HepG2 (cell line): ENCODE data around the gene SIK2.

Experiments
- CEBPB ChIP-seq: IDR thresholded peaks from 2 replicates; pipeline ENCODE4 v1.6.1; 2011; ENCODE audit warnings: low read depth, low read length, improper control_type of control experiment, borderline replicate concordance
- IRF2 ChIP-seq: IDR thresholded peaks from 2 replicates; pipeline ENCODE4 v1.6.1; 2018; ENCODE audit warnings: missing genetic modification reagents, missing compliant biosample characterization
- NR2F2 ChIP-seq: IDR thresholded peaks from 2 replicates; pipeline ENCODE4 v1.6.1; 2012; ENCODE audit warnings: low read depth, inconsistent platforms, borderline replicate concordance
- RAD21 ChIP-seq: fragments of 450-650 bp; formaldehyde crosslinking; IDR thresholded peaks from 2 replicates; pipeline ENCODE4 v1.5.0; 2020; ENCODE audit warnings: mild to moderate bottlenecking
- ZNF570 ChIP-seq: sonication (generic); formaldehyde crosslinking; IDR thresholded peaks from 2 replicates; pipeline ENCODE4 v1.4.0; 2020; ENCODE audit warnings: mild to moderate bottlenecking, missing genetic modification reagents, borderline replicate concordance
- ZZZ3 ChIP-seq: sonication (generic); formaldehyde crosslinking; IDR thresholded peaks from 2 replicates; pipeline ENCODE4 v1.4.0; 2020; ENCODE audit warnings: missing genetic modification reagents, mild to moderate bottlenecking, borderline replicate concordance

- no peak for TF ChIP-seq CEBPB
- TF ChIP-seq IRF2: no peak
- TF ChIP-seq NR2F2: no peak
- no peak for TF ChIP-seq ZZZ3 (CRISPR knock-in tag)
- TF ChIP-seq ZNF570 (CRISPR knock-in tag): no peak
- TF ChIP-seq RAD21 (CRISPR knock-in tag): no peak
Observed at GRCh38 chr11:111671383-111671782, 69.1 kb downstream of the SIK2 start.
